MM.1S (cell line): ENCODE results near the gene SFRP5.

ENCODE experiments used
- CTCF ChIP-seq: fragments of 300-600 bp; sonication (generic); IDR thresholded peaks from 2 replicates; pipeline ENCODE4 v1.5.1; 2016; ENCODE audit warnings: antibody characterized with exemption, low read length, mixed read lengths
- EZH2 ChIP-seq: fragments of 300-600 bp; sonication (generic); optimal IDR thresholded peaks from 2 replicates; pipeline ENCODE3; 2017; ENCODE audit warnings: low read depth, mild to moderate bottlenecking, antibody characterized with exemption, low read length, mixed read lengths

GRCh38 chr10:97719602-97720001 lies 52.2 kb downstream of the SFRP5 start:
- TF ChIP-seq CTCF (no peak), EZH2 (no peak)
